HCT116 (cell line): ENCODE results near the gene C13orf46. TPM values are rescaled to one million over a fixed set of nuclear protein-coding genes. Genes with fewer than 3 reads are reported as not detected.

Experiments
- ATAC-seq: fragments of 200-7000 bp; cut with Tn5 transposase; 2 replicates; pipeline ENCODE4 v1.9.1; 2020; ENCODE audit warnings: mild to moderate bottlenecking, moderate library complexity
- BruUV-seq: library from RNA; stranded (reverse); fragments of 400-500 nt; replicated peaks from 2 replicates; lab custom pipeline; 2021; lab: Mats Ljungman, UMichigan
- CTCF ChIA-PET: fragments of 300-600 bp; sonication (Branson Sonifier 250); formaldehyde crosslinking; loops from one replicate; lab custom pipeline; 2021; ENCODE audit warnings: antibody characterized with exemption; lab: Charles Lee
- POLR2A ChIA-PET: fragments of 300-600, 350-600 bp; sonication (Branson Sonifier 250); formaldehyde crosslinking; loops from one replicate; lab custom pipeline; 2021; ENCODE audit warnings: antibody characterized with exemption; lab: Charles Lee
- RAD21 ChIA-PET, 2 experiments: fragments of 300-600 bp; sonication (Branson Sonifier 250); formaldehyde crosslinking; loops; one replicate each; lab custom pipeline; 2023; ENCODE audit warnings: low total read pairs in 2 of 2; ENCODE audit not compliant: uncharacterized antibody in 2 of 2, unreplicated experiment in 2 of 2, low non-redundant PET in 1 of 2; lab: Charles Lee
- DNase-seq: peaks from one replicate; pipeline ENCODE4 v3.0.0-alpha.2; 2010; ENCODE audit warnings: low read depth, low spot score
- H2AFZ ChIP-seq: fragments of 200-600 bp; shearing (Covaris generic), sonication (generic); 2 replicates; pipeline ENCODE4 v1.6.1; 2017; ENCODE audit warnings: low read depth, mixed run types, mixed read lengths, antibody characterized with exemption, low read length; ENCODE audit not compliant: poor library complexity, severe bottlenecking
- H3K27ac ChIP-seq: 2 replicates; pipeline ENCODE4 v1.5.1; 2012; ENCODE audit warnings: low read depth, low read length
- H3K27me3 ChIP-seq: fragments of 200-600 bp; sonication (generic); 2 replicates; pipeline ENCODE4 v1.6.1; 2016; ENCODE audit warnings: mixed run types, low read length, mixed read lengths; ENCODE audit not compliant: insufficient read depth
- H3K36me3 ChIP-seq, 2 experiments: fragments of 200-500 bp in 1 of 2; fragments of 200-600 bp in 1 of 2; sonication (Bioruptor generic) in 1 of 2; sonication (generic) in 1 of 2; 2 replicates each; pipeline versions ENCODE4 v1.5.1 to v1.6.1; 2014 to 2016; ENCODE audit warnings: low read length in 2 of 2, inconsistent platforms in 1 of 2, mixed read lengths in 1 of 2, mixed run types in 1 of 2; ENCODE audit not compliant: insufficient read depth in 2 of 2, control insufficient read depth in 1 of 2
- H3K4me1 ChIP-seq, 2 experiments: fragments of 200-600 bp in 1 of 2; sonication (generic) in 1 of 2; 2 replicates each; pipeline versions ENCODE4 v1.5.1 to v1.6.1; 2012 to 2017; ENCODE audit warnings: low read length in 2 of 2, inconsistent platforms in 1 of 2, mild to moderate bottlenecking in 1 of 2, mixed read lengths in 1 of 2, mixed run types in 1 of 2, moderate library complexity in 1 of 2; ENCODE audit not compliant: insufficient read depth in 2 of 2, control insufficient read depth in 1 of 2
- H3K4me2 ChIP-seq: fragments of 200-600 bp; sonication (generic); 2 replicates; pipeline ENCODE4 v1.6.1; 2017; ENCODE audit warnings: mixed run types, low read length, mixed read lengths
- H3K4me3 ChIP-seq, 2 experiments: fragments of 200-600 bp in 1 of 2; sonication (generic) in 1 of 2; replicated peaks in 1 of 2; 2 replicates each; pipeline ENCODE4 v1.5.1; 2011 to 2016; ENCODE audit warnings: low read length in 2 of 2, control low read depth in 1 of 2, low read depth in 1 of 2, mild to moderate bottlenecking in 1 of 2, mixed read lengths in 1 of 2, mixed run types in 1 of 2
- H3K79me2 ChIP-seq: fragments of 200-600 bp; sonication (generic); 2 replicates; pipeline ENCODE4 v1.6.1; 2017; ENCODE audit warnings: mild to moderate bottlenecking, mixed run types, low read length, moderate library complexity, mixed read lengths; ENCODE audit not compliant: insufficient read depth
- H3K9ac ChIP-seq: fragments of 200-600 bp; sonication (generic); 2 replicates; pipeline ENCODE4 v1.6.1; 2016; ENCODE audit warnings: low read length, mixed read lengths
- H3K9me2 ChIP-seq: fragments of 200-600 bp; sonication (generic), shearing (Covaris generic); 2 replicates; pipeline ENCODE4 v1.6.1; 2017; ENCODE audit warnings: mixed run types, mild to moderate bottlenecking, moderate library complexity; ENCODE audit not compliant: insufficient read depth
- H3K9me3 ChIP-seq, 2 experiments: fragments of 200-500 bp in 1 of 2; fragments of 200-600 bp in 1 of 2; sonication (Bioruptor generic) in 1 of 2; sonication (generic) in 1 of 2; 2 replicates each; pipeline ENCODE4 v1.6.1; 2014 to 2017; ENCODE audit warnings: low read length in 2 of 2, mixed read lengths in 2 of 2, inconsistent platforms in 1 of 2, low read depth in 1 of 2, mild to moderate bottlenecking in 1 of 2, mixed run types in 1 of 2, moderate library complexity in 1 of 2; ENCODE audit not compliant: control insufficient read depth in 1 of 2, insufficient read depth in 1 of 2
- H4K20me1 ChIP-seq: fragments of 200-600 bp; sonication (generic), shearing (Covaris generic); 2 replicates; pipeline ENCODE4 v1.6.1; 2017; ENCODE audit warnings: mixed run types, mild to moderate bottlenecking, moderate library complexity; ENCODE audit not compliant: insufficient read depth
- CBX3 ChIP-seq: IDR thresholded peaks from 2 replicates; pipeline ENCODE4 v1.6.1; 2012; ENCODE audit warnings: low read depth
- CTCF ChIP-seq, 3 experiments: fragments of 200-600 bp in 1 of 3; sonication (generic) in 1 of 3; IDR thresholded peaks in 2 of 3; conservative IDR thresholded peaks in 1 of 3; 2 replicates each; pipeline ENCODE4 v1.5.1; 2012 to 2017; ENCODE audit warnings: low read depth in 2 of 3, low read length in 2 of 3, antibody characterized with exemption in 1 of 3, borderline replicate concordance in 1 of 3, control low read depth in 1 of 3, mild to moderate bottlenecking in 1 of 3, mixed read lengths in 1 of 3, mixed run types in 1 of 3, moderate library complexity in 1 of 3; ENCODE audit not compliant: insufficient read depth in 1 of 3
- EGR1 ChIP-seq: IDR thresholded peaks from 2 replicates; pipeline ENCODE4 v1.6.1; 2012; ENCODE audit warnings: low read depth
- ELF1 ChIP-seq: IDR thresholded peaks from 2 replicates; pipeline ENCODE4 v1.6.1; 2012; ENCODE audit warnings: low read depth, borderline replicate concordance
- EZH2 ChIP-seq: fragments of 200-600 bp; sonication (generic); IDR thresholded peaks from 2 replicates; pipeline ENCODE4 v1.6.1; 2017; ENCODE audit warnings: antibody characterized with exemption, mixed run types
- EZH2phosphoT487 ChIP-seq: fragments of 200-600 bp; IDR thresholded peaks from 2 replicates; pipeline ENCODE4 v1.6.1; 2018; ENCODE audit warnings: antibody characterized with exemption, borderline replicate concordance
- MAX ChIP-seq: IDR thresholded peaks from 2 replicates; pipeline ENCODE4 v1.6.1; 2012
- POLR2AphosphoS5 ChIP-seq: IDR thresholded peaks from 2 replicates; pipeline ENCODE4 v1.6.1; 2011; ENCODE audit warnings: mild to moderate bottlenecking, low read depth, low read length, moderate library complexity
- RAD21 ChIP-seq: IDR thresholded peaks from 2 replicates; pipeline ENCODE4 v1.6.1; 2012; ENCODE audit warnings: low read depth, mild to moderate bottlenecking
- REST ChIP-seq: IDR thresholded peaks from 2 replicates; pipeline ENCODE4 v1.6.1; 2012; ENCODE audit warnings: low read depth
- SP1 ChIP-seq: IDR thresholded peaks from 2 replicates; pipeline ENCODE4 v1.6.1; 2012; ENCODE audit warnings: low read depth
- TCF7L2 ChIP-seq: IDR thresholded peaks from 2 replicates; pipeline ENCODE4 v1.7.0; 2011; ENCODE audit warnings: borderline replicate concordance, inconsistent platforms; ENCODE audit not compliant: insufficient read depth, insufficient read length; ENCODE audit errors: extremely low read depth
- ZFX ChIP-seq: fragments of 450-650 bp; IDR thresholded peaks from 2 replicates; pipeline ENCODE4 v1.6.1; 2017
- ZNF274 ChIP-seq: fragments of 200-500 bp; sonication (Bioruptor generic); IDR thresholded peaks from 2 replicates; pipeline ENCODE4 v1.6.1; 2014; ENCODE audit warnings: mild to moderate bottlenecking, low read depth, low read length, inconsistent platforms
- intact Hi-C: fragments of 100-400 bp; cut with micrococcal nuclease; formaldehyde crosslinking; loops from 2 replicates; pipeline ENCODE4 v1.10.0; 2022
- total RNA-seq: library from RNA; stranded (reverse); gene quantifications from one replicate; pipeline ENCODE4 v1.2.1, GENCODE V29; 2021; ENCODE audit not compliant: unreplicated experiment

C13orf46 gene
- total RNA-seq, 1 experiment from 2014 or later, result 0.93 TPM

- DNase-seq, result no peak
- CTCF ChIA-PET, result interaction anchor here (0.9 kb wide), 1 partner anchor 221 kb away, joined by 3 read pairs; no protein-coding TSS in a partner anchor
- TF ChIP-seq MAX, result no peak
- TF ChIP-seq EZH2phosphoT487, result no peak
- TF ChIP-seq ZFX, result no peak
- TF ChIP-seq REST, result no peak
- TF ChIP-seq RAD21, result no peak
- no peak for TF ChIP-seq ELF1
- no peak for TF ChIP-seq EZH2
- no peak for TF ChIP-seq POLR2AphosphoS5
- no peak for TF ChIP-seq CTCF (IDR thresholded peaks at IDR 0.05 in 2 of 3, conservative IDR thresholded peaks at IDR 0.05 in 1 of 3; ENCODE audit: borderline replicate concordance in 1 of 3, insufficient read depth in 1 of 3, low read depth in 2 of 3, low read length in 2 of 3)
- TF ChIP-seq TCF7L2, result no peak
- no peak for TF ChIP-seq EGR1
- no peak for TF ChIP-seq SP1
- TF ChIP-seq CBX3, result no peak
- TF ChIP-seq ZNF274, result no peak
- Histone ChIP-seq H3K27me3 (no peaks in the 10 kb centered on the region), H3K9ac (no peak overlapping the region), H3K4me3 (no peak overlapping the region), H3K4me1 (peaks cover 0 to 7% of the 10 kb centered on the region in 2 experiments; a peak in 2 of 4 replicates), H3K27ac (no peak overlapping the region), H3K79me2 (no peaks in the 10 kb centered on the region), H3K9me3 (no peaks in the 10 kb centered on the region), H2AFZ (no peak overlapping the region), H3K9me2 (no peaks in the 10 kb centered on the region), H3K36me3 (no peaks in the 10 kb centered on the region), H4K20me1 (no peaks in the 10 kb centered on the region), H3K4me2 (no peak overlapping the region)
- RAD21 ChIA-PET, result no interaction called here
- no peak for ATAC-seq
- POLR2A ChIA-PET, result no interaction called here
- intact Hi-C loops, result no loop called here
- BruUV-seq, result no TSS peak
These were observed 27.9 kb downstream of the C13orf46 start for GRCh38 chr13:113945857-113946408.
